ENCODE measurements around the gene CEP112.
A peak's percentile ranks its signal among the peaks of the same experiment; 100 is the strongest.

The CEP112 gene

GRCh38 chr17:66056148-66056547 is 135.8 kb downstream of the CEP112 start:
- DNase-seq, result no peak

- no peak for DNase-seq
Observed at GRCh38 chr17:66054242-66054641, 137.7 kb downstream of the CEP112 start.

- no peak for DNase-seq
Observed at GRCh38 chr17:66044083-66044482, 147.8 kb downstream of the CEP112 start.

- no peak for DNase-seq
Observed at GRCh38 chr17:66043419-66043818, 148.5 kb downstream of the CEP112 start.

DNA sequence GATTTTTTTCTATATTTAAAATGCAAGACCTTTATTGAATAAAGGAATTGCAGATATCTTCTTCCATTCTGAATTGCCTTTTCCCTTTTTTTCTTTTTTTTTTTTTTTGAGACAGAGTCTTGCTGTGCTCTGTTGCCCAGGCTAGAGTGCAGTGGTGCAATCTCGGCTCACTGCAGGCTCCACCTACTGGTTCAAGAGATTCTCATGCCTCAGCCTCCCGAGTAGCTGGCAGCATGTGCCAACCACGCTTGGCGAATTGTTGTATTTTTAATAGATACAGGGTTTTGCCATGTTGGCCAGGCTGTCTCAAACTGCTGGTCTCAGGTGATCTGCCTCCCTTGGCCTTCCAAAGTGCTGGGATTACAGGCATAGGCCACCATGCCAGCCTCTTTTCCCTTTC is 151.5 kb downstream of the CEP112 start:
- no peak for DNase-seq

DNA sequence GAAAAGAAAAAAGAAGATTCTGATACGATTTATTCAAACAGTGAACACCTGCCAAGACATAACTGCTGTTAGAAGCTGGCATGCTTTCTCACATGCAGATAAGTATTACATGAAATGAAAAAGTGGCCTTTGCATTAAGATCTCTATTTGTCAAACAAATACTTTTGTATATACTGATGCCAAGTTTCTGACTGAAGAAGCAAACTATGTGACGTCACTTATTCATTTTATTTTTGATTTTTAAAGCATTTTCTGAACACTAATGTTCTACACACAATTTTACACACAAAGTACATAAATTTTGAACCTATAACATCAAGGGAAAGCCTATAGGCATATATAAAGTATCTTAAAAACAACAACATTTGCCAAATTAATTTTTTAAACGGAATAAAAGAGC is 153.8 kb downstream of the CEP112 start:
- DNase-seq, result no peak

DNA sequence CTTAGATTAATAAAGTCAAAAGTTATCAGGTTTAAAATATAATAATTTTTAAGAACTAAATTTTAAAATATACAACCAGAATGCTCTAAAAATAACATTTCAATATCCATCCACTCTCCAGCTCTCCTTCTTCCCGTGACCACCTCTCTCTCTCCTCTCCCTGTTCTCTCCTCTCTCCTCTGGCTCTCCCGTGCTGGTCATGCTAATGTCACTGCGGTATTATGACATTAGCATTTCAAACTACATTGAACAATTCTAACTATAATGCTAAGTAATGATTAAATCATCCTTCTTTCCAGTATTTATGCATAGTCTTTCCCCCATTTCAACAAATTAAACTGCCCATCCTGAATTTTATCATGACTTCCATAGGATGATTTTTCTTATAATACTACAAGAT is 154.7 kb downstream of the CEP112 start:
- no peak for DNase-seq

DNA sequence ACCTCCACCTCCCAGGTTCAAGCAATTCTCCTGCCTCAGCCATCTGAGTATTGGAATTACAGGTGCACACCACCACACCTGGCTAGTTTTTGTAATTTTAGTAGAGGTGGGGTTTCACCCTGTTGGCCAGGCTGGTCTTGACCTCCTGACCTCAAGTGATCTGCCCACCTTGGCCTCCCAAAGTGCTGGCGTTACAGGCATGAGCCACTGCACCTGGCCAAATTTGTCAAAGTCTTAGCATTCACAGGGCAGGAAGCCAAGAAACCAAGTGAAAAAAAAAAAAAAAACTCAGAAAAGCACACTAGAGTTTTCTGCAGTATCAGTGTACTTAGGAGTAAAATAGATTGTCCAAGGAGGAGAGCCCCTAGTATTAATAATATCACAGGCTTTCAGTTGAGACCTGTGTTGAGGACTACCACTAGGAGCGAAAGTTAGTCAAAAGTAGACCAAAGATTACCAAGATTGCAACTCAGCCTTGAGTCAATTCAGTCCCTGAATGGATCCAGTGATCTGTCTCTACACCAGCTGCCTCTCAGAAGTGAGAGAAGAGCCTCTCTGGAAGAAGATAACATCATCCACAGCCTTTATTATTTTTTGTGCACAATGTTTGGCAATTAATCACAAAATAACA is 159.7 kb downstream of the CEP112 start:
- no peak for DNase-seq

- DNase-seq, result no peak
Observed at GRCh38 chr17:66025551-66025950, 166.4 kb downstream of the CEP112 start.

GRCh38 chr17:66021757-66022156 is 170.2 kb downstream of the CEP112 start:
- no peak for DNase-seq

- DNase-seq, result peak; percentile 33
Observed at GRCh38 chr17:66018786-66019185, 173.1 kb downstream of the CEP112 start.

- no peak for DNase-seq
Observed at GRCh38 chr17:66016231-66016630, 175.7 kb downstream of the CEP112 start.

- no peak for DNase-seq
Observed at GRCh38 chr17:66008680-66009079, 183.3 kb downstream of the CEP112 start.

GRCh38 chr17:66006654-66007053 is 185.3 kb downstream of the CEP112 start:
- no peak for DNase-seq

DNA sequence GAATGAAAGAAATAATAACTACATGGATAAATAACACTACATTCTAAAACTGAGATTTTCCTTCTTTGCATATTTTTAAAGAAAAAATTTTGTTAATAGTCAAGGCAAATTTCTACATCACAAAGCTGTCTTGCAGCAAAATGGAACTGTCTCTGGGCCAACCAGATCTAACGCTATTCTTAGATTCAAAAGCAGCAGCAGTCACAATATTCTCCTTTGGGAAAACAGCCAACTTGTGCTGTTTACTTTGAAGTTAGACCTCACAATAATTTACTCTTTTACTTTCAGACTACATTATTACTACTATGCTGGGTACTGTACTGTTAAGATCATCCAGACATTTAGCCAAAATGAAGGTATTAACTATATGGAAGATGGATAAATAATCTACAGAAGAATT is 189.1 kb downstream of the CEP112 start:
- DNase-seq, result no peak

- no peak for DNase-seq
Observed at GRCh38 chr17:66002063-66002585, 189.8 kb downstream of the CEP112 start.

- no peak for DNase-seq
Observed at GRCh38 chr17:66000216-66000615, 191.7 kb downstream of the CEP112 start.

DNA sequence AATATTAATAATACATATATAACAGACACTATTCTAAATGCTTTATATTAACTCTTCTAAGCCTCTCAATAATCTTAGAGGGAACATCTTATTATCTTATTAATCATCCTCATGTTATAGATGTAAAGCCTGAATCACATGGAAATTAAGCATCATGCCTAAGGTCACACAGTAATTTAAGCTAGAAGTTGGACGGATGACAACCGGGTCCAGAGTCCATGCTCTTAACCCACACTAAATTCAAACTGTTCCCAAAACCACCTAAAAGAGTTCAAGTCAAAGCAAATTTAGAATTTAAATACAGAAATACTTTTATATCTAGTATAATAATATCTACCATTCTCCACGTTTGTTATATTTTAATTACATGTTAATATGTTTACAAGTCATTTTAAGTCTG is 193.3 kb downstream of the CEP112 start:
- no peak for DNase-seq

DNA sequence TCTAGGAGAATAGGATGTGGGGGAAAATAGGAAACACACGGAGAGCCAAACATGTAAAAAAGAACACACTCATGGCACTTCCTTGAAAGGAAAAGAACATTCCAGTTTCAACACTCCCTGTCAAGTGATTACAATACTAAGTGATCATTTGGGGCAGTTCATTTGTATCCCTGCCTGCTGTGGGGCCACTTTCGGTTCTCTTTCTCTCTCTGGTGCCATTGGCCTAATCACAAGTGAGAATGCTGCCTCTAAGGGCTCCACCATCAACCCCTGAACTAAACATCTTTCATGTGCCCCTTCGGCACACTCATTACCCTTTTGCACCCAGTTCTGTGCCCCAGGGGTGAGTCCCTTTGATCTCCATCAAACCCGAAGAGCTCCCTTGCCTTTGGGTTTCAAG is 197.3 kb downstream of the CEP112 start:
- DNase-seq, result no peak

GRCh38 chr17:65994114-65994513 is 197.8 kb downstream of the CEP112 start:
- DNase-seq, result no peak

- DNase-seq, result no peak
Observed at GRCh38 chr17:65990593-65990992, 201.3 kb downstream of the CEP112 start.

GRCh38 chr17:65988451-65988850 is 203.5 kb downstream of the CEP112 start:
- DNase-seq, result no peak

DNA sequence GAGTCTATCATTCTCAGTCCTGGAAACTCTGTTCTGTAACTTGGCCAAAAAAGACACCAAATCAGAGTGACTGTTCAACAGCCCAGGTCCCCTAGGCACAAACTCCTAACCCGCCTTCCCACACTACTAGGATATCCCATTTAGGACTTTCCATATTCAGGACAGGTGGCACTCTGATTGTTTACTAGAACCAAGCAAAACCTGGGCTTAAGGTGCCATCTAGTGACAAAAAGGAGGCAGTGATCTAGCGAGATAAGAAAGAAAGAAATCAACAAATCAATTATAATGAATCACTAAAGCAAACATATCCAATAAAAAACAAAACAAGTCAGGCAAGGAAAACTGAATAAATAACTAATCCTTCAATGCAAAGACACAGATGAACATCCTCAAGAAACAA is 203.9 kb downstream of the CEP112 start:
- DNase-seq, result peak; percentile 1

- DNase-seq, result no peak
Observed at GRCh38 chr17:65985571-65985970, 206.4 kb downstream of the CEP112 start.

DNA sequence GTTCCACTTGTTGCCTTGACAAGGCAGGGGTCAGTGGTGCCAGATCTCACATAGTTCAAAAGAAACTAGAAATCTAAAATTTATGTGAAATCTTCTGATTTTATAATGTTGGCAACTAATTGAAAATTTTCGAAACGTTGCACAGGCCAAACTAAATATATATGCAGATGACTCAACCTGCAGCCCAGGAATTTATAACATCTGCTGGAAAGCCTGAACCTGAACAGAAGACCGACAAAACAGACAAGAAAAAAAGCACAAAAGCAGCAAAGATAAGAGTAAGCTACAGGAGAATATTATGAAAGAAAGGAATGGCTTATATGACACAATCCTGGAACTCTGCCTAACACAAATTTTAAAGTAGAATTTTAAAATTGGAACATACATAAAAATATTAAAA is 207.6 kb downstream of the CEP112 start:
- no peak for DNase-seq

Data from NCI-H345 (cell line).